HUES48 (cell line): Measurements from ENCODE around the gene MEPE.

Experiments
- H3K27ac ChIP-seq: one replicate; pipeline ENCODE4 v1.7.0; 2013; ENCODE audit warnings: low read depth, low read length, inconsistent platforms
- H3K27me3 ChIP-seq: 2 replicates; pipeline ENCODE4 v1.6.1; 2013; ENCODE audit warnings: mild to moderate bottlenecking, low read length; ENCODE audit not compliant: control insufficient read depth, insufficient read depth
- H3K36me3 ChIP-seq: 2 replicates; pipeline ENCODE4 v1.6.1; 2013; ENCODE audit warnings: low read length; ENCODE audit not compliant: control insufficient read depth, insufficient read depth
- H3K4me1 ChIP-seq: 2 replicates; pipeline ENCODE4 v1.6.1; 2013; ENCODE audit warnings: mild to moderate bottlenecking, low read length; ENCODE audit not compliant: control insufficient read depth, insufficient read depth
- H3K4me3 ChIP-seq: 2 replicates; pipeline ENCODE4 v1.5.1; 2013; ENCODE audit warnings: mild to moderate bottlenecking, low read depth, low read length
- H3K9ac ChIP-seq: 2 replicates; pipeline ENCODE4 v1.6.1; 2013; ENCODE audit warnings: mild to moderate bottlenecking, low read depth, low read length, moderate library complexity
- H3K9me3 ChIP-seq: 2 replicates; pipeline ENCODE4 v1.6.1; 2013; ENCODE audit warnings: low read length; ENCODE audit not compliant: control insufficient read depth, insufficient read depth

The MEPE gene

GRCh38 chr4:87843936-87844335, 11.2 kb downstream of the MEPE start:
- no peak overlapping the region for H3K9ac ChIP-seq

GRCh38 chr4:87844452-87844851, 11.7 kb downstream of the MEPE start:
- Histone ChIP-seq H3K9me3 (no peaks in the 10 kb centered on the region), H3K4me1 (peaks cover 12% of the 10 kb centered on the region), H3K36me3 (no peaks in the 10 kb centered on the region), H3K27ac (no peak overlapping the region), H3K27me3 (no peaks in the 10 kb centered on the region), H3K9ac (no peak overlapping the region), H3K4me3 (no peak overlapping the region)

More at GRCh38 chr4:87843936-87844335, 11.2 kb downstream of the MEPE start:
- no peaks in the 10 kb centered on the region for H3K9me3 ChIP-seq
- no peak overlapping the region for H3K27ac ChIP-seq
- no peak overlapping the region for H3K4me3 ChIP-seq
- no peaks in the 10 kb centered on the region for H3K36me3 ChIP-seq
- peaks cover 15% of the 10 kb centered on the region for H3K4me1 ChIP-seq
- H3K27me3 ChIP-seq, result no peaks in the 10 kb centered on the region

- H3K36me3 ChIP-seq, result no peaks in the 10 kb centered on the region
- H3K27me3 ChIP-seq, result no peaks in the 10 kb centered on the region
- H3K4me3 ChIP-seq, result no peak overlapping the region
- H3K27ac ChIP-seq, result no peak overlapping the region
- H3K9me3 ChIP-seq, result no peaks in the 10 kb centered on the region
- H3K4me1 ChIP-seq, result peaks cover 11% of the 10 kb centered on the region
- H3K9ac ChIP-seq, result no peak overlapping the region
These were observed 13.5 kb downstream of the MEPE start for GRCh38 chr4:87846226-87846625.

GRCh38 chr4:87848622-87849351, 16.0 kb downstream of the MEPE start:
- H3K27me3 ChIP-seq, result no peaks in the 10 kb centered on the region
- H3K9ac ChIP-seq, result no peak overlapping the region
- peak overlapping the region; percentile 47 for H3K4me3 ChIP-seq
- no peaks in the 10 kb centered on the region for H3K36me3 ChIP-seq
- H3K27ac ChIP-seq, result no peak overlapping the region
- peaks cover 24% of the 10 kb centered on the region for H3K4me1 ChIP-seq
- no peaks in the 10 kb centered on the region for H3K9me3 ChIP-seq

GRCh38 chr4:87849612-87850011, 16.8 kb downstream of the MEPE start:
- H3K36me3 ChIP-seq, result no peaks in the 10 kb centered on the region
- H3K27ac ChIP-seq, result no peak overlapping the region
- H3K9me3 ChIP-seq, result no peaks in the 10 kb centered on the region
- H3K27me3 ChIP-seq, result no peaks in the 10 kb centered on the region
- peaks cover 29% of the 10 kb centered on the region for H3K4me1 ChIP-seq
- no peak overlapping the region for H3K9ac ChIP-seq
- H3K4me3 ChIP-seq, result no peak overlapping the region

GRCh38 chr4:87851332-87851731, 18.6 kb downstream of the MEPE start:
- no peaks in the 10 kb centered on the region for H3K36me3 ChIP-seq
- H3K9ac ChIP-seq, result no peak overlapping the region
- no peak overlapping the region for H3K4me3 ChIP-seq
- no peaks in the 10 kb centered on the region for H3K27me3 ChIP-seq
- no peaks in the 10 kb centered on the region for H3K9me3 ChIP-seq
- H3K27ac ChIP-seq, result no peak overlapping the region
- peaks cover 32% of the 10 kb centered on the region for H3K4me1 ChIP-seq

GRCh38 chr4:87851953-87852352, 19.2 kb downstream of the MEPE start:
- no peaks in the 10 kb centered on the region for H3K36me3 ChIP-seq
- no peaks in the 10 kb centered on the region for H3K27me3 ChIP-seq
- peaks cover 38% of the 10 kb centered on the region for H3K4me1 ChIP-seq
- H3K9ac ChIP-seq, result no peak overlapping the region
- H3K9me3 ChIP-seq, result no peaks in the 10 kb centered on the region
- H3K4me3 ChIP-seq, result no peak overlapping the region
- H3K27ac ChIP-seq, result no peak overlapping the region

- no peaks in the 10 kb centered on the region for H3K9me3 ChIP-seq
- H3K27me3 ChIP-seq, result no peaks in the 10 kb centered on the region
- peaks cover 41% of the 10 kb centered on the region for H3K4me1 ChIP-seq
- H3K4me3 ChIP-seq, result no peak overlapping the region
- no peaks in the 10 kb centered on the region for H3K36me3 ChIP-seq
- no peak overlapping the region for H3K27ac ChIP-seq
- no peak overlapping the region; the same call in 1 of the 2 replicates for H3K9ac ChIP-seq
These were observed 20.3 kb downstream of the MEPE start for GRCh38 chr4:87853108-87853507.

- Histone ChIP-seq H3K4me1 (peaks cover 38% of the 10 kb centered on the region), H3K9ac (no peak overlapping the region), H3K27me3 (no peaks in the 10 kb centered on the region), H3K36me3 (no peaks in the 10 kb centered on the region), H3K27ac (no peak overlapping the region), H3K9me3 (no peaks in the 10 kb centered on the region), H3K4me3 (no peak overlapping the region)
These were observed 21.1 kb downstream of the MEPE start for GRCh38 chr4:87853891-87854290.

- H3K4me1 ChIP-seq, result peaks cover 29% of the 10 kb centered on the region
- H3K36me3 ChIP-seq, result no peaks in the 10 kb centered on the region
- H3K9ac ChIP-seq, result no peak overlapping the region
- no peak overlapping the region for H3K4me3 ChIP-seq
- H3K27me3 ChIP-seq, result no peaks in the 10 kb centered on the region
- H3K9me3 ChIP-seq, result no peaks in the 10 kb centered on the region
- no peak overlapping the region for H3K27ac ChIP-seq
These were observed 22.8 kb downstream of the MEPE start for GRCh38 chr4:87855559-87855958.

- no peaks in the 10 kb centered on the region for H3K9me3 ChIP-seq
- H3K36me3 ChIP-seq, result no peaks in the 10 kb centered on the region
- peak overlapping the region; percentile 48 for H3K27ac ChIP-seq
- H3K4me1 ChIP-seq, result peaks cover 29% of the 10 kb centered on the region
- H3K9ac ChIP-seq, result no peak overlapping the region
- no peak overlapping the region for H3K4me3 ChIP-seq
- no peaks in the 10 kb centered on the region for H3K27me3 ChIP-seq
These were observed 24.0 kb downstream of the MEPE start for GRCh38 chr4:87856816-87857215.
